ENCODE results near the gene TMEM132E.

Gene TMEM132E

DNA sequence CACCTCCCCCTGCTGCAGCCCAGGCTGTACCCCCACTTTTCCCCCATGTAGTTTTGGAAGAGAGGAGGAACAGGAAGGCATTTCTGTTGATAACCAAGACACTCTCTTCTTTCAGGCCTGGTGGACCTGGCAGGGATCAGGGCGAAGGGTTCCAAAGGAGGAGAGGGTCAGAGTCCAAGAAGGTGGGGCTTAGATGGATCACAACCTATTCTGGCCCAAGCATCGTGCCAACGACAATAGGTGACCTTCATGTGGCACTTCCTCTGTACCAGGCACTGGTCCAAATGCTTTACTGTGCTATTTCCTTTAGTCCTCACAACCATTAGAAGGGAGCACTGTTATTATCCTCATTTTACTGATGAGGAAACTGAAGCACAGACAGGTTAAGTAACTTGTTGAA, 84.3 kb downstream of the TMEM132E start:
- FAIRE-seq (no peak), DNase-seq (ENCODE audit: low spot score) (no peak)

DNA sequence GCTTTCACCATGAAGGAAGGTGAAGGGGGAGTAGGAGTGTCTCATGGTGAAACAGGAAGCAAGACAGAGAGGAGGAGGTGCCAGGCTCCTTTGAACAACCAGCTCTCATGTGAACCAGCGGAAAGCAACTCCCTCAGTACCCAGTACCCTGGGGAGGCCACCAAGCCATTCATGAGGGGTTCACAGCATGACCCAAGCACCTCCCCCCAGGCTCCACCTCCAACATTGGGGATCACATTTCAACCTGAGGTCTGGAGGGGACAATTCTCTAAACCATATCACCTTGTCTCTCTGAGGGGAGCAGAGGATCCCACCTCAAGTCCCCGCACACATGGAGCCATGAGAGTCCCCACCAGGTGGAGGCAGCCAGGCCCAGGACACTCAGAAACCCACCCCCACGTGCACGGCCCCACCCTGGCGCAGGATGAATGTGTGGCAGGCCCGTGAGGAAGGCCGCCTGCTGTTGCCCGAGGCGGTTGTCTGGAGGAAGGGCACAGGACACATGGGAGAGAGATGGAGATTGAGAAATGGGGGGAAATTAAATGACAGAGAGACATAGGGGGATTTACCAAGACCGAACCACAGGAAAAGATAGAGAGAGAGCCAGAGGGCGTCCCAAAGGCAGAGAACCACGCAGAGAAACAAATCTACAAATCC, 85.9 kb downstream of the TMEM132E start:
- FAIRE-seq (no peak), DNase-seq (ENCODE audit: low spot score) (no peak)

DNA sequence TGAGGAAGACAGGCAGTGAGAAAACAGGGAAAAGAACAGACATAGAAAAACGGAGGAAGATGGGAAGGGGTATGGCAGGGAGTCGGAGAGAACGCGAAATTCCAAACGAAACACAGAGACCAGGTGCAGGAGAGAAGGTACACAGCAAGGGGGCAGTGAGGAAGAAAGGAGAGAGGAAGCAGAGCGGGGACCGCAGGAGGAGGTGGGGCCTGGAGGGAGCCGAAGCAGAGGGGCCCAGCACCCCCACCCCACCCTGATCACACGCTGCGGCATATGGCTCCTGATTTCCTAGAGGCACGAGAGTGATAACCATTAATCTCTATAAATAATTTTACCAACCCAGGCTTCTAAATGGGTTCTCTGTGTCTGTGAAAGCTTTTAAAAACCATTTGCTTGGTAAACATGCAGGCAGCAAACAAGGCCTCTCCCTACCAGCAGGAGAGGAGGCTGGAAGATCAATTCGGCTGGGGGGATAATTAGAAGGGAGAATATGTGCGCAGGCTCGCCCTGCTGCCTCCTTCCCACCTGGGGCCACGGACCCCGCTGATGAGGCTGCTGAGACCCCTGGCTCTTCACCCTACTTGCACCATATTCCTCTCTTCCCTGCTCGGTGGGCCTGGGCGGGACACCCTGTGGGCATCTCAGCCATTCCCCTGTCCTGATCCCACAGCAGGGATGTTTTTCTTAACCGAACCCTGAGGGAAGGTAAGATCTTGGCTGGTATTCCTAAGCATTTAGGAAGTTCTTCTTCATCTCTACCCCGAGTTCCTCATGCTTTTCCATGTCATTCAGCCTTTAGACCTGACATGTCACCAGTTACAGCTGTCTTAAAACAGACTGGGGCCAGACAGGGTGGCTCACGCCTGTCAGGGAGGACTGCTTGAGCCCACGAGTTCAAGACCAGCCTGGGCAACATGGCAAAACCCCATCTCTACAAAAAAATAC, 86.7 kb downstream of the TMEM132E start:
- DNase-seq (ENCODE audit: low spot score): no peak
- no peak for FAIRE-seq

DNA sequence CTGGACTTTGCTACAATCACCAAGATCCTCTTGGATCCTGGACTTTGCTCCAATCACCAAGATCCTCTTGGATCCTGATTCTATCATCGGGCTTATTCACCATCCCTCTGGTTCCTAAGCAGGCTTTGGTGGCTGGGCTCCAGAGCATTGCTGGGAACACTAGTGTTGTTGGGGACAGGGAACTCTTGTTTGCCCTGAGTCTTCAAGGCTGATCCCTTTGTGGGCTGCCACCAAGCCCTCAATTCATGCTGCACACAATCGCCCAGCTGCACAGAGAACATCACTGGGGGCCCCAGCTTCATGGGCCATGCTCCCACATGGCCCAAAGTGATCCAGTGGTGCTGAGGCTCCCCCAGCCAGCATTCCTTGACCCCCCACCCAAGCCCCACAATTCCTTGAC, 88.3 kb downstream of the TMEM132E start:
- no peak for DNase-seq (ENCODE audit: low spot score)
- no peak for FAIRE-seq

DNA sequence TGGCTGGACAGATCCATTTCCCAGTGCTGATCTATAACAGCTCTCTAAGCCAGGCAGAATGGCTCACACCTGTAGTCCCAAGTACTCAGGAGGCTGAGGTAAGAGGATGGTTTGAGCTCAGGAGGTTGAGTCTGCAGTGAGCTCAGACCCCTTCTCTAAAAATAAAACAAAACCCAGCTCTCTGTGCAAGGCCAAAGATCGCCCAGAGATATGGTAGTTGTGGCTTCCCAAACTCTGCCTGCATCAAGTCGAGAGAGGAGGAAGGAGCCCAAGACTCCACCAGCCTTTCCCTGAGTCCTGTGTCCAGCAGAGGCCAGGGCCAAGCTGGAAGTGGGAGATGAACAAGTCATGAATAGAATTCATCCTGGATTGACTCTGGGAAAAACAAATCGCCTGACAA, 88.8 kb downstream of the TMEM132E start:
- FAIRE-seq (no peak), DNase-seq (ENCODE audit: low spot score) (no peak)

DNA sequence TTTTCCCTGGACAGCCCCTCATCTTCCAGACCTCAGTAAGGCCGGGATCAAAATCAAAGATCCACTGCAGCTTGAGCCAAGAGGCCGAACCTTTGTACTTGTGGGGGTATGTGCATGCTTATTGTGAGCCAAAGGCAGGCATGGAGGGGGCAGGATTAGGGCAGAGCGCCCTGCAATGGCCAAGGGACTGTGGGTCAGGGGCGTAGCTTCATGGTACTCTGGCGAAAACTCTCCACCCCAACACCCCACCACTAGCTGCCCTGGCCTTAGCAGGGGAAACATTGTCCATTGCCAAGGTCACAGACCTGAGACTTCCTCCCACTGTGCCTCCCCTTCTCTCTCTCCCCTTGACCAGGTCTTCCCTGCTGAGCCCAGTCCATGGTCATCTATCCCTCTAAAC, 90.1 kb downstream of the TMEM132E start:
- FAIRE-seq (no peak), DNase-seq (ENCODE audit: low spot score) (no peak)

DNA sequence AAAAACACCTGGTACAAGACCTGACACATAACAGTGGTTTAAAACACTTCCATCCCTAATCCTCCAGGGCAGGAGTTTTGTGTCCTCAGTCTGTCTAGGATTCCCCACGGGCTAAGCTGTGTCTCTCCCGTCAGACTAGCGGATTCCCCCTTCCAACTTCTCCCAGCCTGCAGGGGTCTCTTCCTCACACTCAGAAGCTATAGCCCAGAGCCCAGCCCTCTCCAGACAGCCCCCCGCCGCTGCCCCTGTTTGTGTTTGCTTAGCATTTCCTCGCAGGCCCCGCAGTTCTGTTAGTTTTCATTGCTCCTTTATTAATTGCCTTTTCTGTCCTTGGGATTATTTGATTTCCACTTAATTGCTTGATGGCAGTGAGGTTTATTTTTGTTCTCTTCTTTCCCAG, 91.2 kb downstream of the TMEM132E start:
- FAIRE-seq: no peak
- no peak for DNase-seq (ENCODE audit: low spot score)

DNA sequence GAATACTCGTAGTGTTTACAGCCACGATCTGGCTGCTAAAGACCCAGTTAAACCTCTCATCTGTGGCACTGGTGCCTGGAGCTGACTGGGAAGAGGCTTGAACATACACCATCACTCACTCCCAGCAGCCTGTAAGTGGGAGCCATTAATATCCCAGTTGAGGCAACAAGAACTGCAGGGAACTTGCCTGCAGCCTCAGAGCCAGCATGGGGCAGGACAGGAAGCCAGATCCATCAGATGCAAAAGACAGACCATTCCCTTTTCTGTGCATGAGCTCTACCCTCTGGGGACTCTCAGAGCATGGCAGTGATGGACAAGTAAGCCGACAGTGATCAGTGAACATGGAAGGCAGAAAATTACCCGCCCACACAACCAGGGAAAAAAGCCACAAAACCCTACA, 91.8 kb downstream of the TMEM132E start:
- FAIRE-seq: no peak

DNA sequence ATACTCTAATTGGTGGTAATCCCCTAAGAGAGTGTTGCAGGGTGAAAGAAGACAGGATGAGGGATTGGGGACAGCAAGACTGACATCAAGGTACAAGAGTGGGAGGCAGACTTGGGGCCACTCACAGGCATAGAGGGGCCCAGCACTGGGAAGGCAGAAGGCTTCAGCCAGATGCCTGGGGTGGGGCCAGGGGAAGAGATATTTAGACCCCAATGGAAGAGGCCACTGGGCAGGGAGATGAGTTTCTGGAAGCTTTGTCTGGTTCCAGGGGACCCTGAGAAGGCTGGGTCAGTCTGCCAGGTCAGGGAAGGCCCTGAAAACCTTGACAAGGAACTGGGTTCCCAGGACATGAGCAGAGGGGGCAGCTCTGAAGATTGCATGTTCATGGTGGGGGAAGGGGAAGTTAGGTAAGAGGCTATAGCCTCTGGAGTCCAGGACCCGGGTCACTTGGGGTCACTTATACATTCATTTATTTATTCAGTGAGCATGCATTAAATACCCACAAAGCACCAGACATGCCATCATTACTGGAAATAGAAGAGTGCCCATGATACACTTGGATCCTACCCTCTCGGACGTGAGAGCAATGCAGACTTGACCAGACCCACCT, 92.9 kb downstream of the TMEM132E start:
- DNase-seq (ENCODE audit: low spot score): no peak
- no peak for FAIRE-seq

More for the DNA sequence above, 91.8 kb downstream of the TMEM132E start:
- no peak for DNase-seq (ENCODE audit: low spot score)

DNA sequence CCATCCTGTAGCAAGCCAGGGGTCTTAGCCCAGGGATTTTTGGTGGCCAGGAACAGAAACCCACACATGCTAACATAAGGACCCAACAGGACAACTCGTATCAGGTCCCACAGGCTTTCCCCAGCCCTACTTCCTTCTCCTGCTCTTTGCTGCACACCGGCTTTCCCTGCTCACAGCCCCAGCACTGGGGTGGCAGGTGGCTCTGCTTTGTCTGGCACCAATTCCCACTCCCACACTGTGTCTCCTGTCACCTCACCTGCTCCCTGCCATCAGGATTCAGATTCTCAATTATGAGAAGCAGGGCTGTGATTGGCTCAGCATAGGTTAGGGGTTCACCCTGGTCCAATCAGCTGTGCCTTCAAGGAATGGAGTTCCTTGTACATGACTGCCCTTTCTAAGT, 94.1 kb downstream of the TMEM132E start:
- FAIRE-seq (no peak), DNase-seq (ENCODE audit: low spot score) (no peak)

DNA sequence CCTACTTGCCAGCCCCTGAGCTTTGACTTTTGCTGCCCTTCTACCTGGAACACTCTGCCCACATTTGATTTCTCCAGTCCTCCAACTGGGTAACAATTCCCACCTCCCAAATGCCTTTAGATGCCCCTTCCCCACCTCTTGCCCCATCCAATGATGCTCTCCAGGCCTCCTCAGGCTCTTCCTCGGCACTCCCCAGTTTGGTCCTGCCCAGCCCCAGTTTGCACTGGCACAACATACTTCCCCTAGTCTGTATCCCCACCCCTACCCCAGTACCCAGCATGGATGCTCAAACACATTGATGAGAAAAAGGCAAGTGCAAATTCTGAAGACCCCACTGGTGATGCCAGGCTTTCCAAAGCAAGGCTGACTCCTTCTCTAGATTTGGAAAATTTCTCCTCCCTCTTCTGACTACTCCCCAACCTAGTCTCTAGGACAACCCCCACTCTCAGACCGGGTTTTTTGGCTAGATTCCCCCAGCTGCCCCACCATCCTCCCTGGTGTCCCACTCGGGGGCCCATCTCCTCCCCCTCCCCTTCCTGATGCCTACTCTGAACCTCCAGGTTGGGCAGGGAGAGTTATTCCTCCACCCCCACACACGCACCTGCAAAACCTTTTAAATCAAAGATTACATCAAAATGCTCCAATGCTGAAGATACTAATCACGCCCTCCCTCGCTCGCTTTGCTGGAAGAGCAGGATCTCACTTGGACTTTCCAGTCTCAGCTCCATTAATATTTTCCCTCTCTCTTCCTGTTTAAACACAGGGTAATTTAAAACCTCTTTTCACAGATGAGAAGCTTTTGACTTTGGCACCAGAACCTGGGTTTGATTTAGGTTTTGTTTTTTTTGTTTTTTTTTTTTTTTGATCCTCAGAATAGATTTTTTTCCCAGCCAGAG, 94.9 kb downstream of the TMEM132E start:
- no peak for DNase-seq (ENCODE audit: low spot score)

DNA sequence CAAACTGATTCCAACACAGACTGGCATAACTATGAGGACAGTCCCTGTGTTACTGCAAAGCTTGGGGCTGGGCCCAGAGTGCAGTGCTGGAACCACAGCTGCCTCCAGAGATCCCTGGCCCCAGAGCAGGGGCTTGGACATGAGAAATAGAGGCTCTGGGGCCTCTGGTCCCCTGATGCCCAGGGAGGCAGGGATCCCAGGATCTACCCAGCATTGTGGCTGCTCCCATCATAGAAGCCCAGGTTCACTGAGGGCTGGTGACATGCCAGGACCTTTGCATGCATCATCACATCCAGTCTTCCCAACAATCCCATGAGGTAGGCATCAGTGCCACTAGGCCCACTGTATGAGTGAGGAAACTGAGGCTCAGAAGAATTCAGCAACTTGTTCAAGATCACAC, 95.8 kb downstream of the TMEM132E start:
- no peak for DNase-seq (ENCODE audit: low spot score)
- no peak for FAIRE-seq

More for the DNA sequence above, 94.9 kb downstream of the TMEM132E start:
- no peak for FAIRE-seq

DNA sequence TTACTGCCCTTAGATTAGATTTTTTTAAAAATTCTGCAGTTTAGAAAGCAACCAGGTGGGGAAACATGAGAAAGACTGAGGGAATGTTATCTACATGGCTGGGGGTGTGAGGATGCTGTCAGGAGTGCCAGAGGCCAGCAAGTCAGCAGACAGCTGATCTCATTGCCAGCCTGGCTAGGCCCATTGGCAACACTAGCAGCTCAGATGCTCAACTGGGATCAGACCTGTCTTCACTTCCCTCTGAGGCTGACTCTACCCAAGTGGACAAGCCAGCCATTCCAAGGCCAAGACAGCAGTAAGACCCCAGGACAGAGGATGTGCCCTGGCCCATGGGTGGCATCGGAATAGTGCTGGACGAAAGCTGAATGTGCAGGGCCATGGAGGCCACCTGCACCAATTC, 96.2 kb downstream of the TMEM132E start:
- FAIRE-seq (no peak), DNase-seq (ENCODE audit: low spot score) (no peak)

DNA sequence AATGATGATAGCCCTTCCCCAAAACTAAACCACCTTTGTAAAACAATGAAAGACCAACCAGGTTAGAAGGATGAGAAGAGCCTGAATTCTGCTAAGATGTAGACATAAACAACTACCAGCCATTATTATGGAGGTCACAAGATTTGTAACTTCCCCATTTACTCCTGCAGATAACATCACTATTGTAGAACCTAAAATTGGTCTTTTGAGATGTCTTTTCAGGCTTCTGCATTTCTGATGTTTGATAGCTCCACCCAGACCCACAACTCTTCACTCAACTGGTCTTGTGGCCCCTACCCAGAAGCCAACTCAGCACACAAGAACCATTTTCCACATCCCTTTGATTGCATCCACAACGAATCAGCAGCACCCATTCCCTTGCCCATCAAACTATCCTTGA, 100.8 kb downstream of the TMEM132E start:
- FAIRE-seq (no peak), DNase-seq (ENCODE audit: low spot score) (no peak)

DNA sequence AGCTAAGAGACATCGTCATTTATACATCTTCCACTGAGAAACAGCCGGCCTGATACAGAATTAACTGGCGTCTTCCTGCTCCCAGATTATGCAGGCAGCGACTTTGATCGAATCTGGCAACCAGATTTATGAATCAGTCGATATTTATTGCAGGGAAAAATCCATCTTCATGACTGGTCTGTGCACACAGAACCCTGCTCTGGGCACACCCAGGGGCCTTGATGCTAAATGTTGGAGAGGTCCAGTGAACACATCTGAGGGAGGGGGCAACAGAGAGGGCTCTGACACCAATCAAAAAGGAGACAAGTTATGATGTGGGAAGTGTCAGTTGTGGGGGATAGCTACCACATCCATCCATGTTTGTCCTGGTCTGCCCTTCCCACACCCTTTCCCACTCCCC, 102.9 kb downstream of the TMEM132E start:
- no peak for FAIRE-seq
- DNase-seq (ENCODE audit: low spot score): no peak

DNA sequence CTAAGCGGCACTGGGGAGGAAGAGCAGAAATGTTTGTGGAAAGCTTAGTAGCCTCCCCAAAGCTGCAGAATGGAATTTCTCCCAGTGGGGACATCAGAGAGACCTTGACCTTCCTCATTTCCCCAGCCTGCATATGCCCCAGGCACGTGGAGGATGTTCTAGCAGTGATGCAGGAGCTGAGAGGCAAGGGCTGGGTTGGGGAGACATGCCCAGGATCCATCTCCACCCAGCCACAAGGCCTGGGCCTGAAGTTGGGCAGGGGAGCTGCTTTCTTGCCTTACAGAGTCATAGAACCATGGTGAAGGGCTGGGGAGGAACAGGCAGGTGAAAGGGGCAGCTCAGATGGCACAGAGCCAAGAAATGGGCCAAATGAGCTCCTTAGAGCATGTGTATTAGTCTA, 104.0 kb downstream of the TMEM132E start:
- FAIRE-seq (no peak), DNase-seq (ENCODE audit: low spot score) (no peak)

Measured in urothelium cell line (cell line).